KMS-11 (cell line): ENCODE results near the gene COMMD1.

Source experiments
- H2AFZ ChIP-seq: fragments of 200-600 bp; sonication (generic); 2 replicates; pipeline ENCODE4 v1.6.1; 2016; ENCODE audit warnings: antibody characterized with exemption, mixed run types, low read depth
- H3K27ac ChIP-seq: fragments of 200-600 bp; sonication (generic); 2 replicates; pipeline ENCODE4 v1.6.1; 2016; ENCODE audit warnings: mild to moderate bottlenecking, mixed run types
- H3K27me3 ChIP-seq: fragments of 200-600 bp; sonication (generic); 2 replicates; pipeline ENCODE4 v1.6.1; 2017; ENCODE audit warnings: mild to moderate bottlenecking, low read depth, mixed run types, moderate library complexity; ENCODE audit not compliant: insufficient read depth
- H3K36me3 ChIP-seq: fragments of 200-600 bp; sonication (generic); 2 replicates; pipeline ENCODE4 v1.6.1; 2017; ENCODE audit warnings: mild to moderate bottlenecking, mixed run types; ENCODE audit not compliant: insufficient read depth
- H3K4me1 ChIP-seq: fragments of 200-600 bp; sonication (generic); 2 replicates; pipeline ENCODE4 v1.6.1; 2016; ENCODE audit warnings: mild to moderate bottlenecking, low read depth, mixed run types; ENCODE audit not compliant: poor library complexity, severe bottlenecking
- H3K4me2 ChIP-seq: fragments of 200-600 bp; sonication (generic); 2 replicates; pipeline ENCODE4 v1.7.0; 2016; ENCODE audit warnings: mild to moderate bottlenecking, mixed run types
- H3K4me3 ChIP-seq: fragments of 200-600 bp; sonication (generic); IDR thresholded peaks from 2 replicates; pipeline ENCODE4 v1.6.1; 2017; ENCODE audit warnings: low read depth, low read length, mixed read lengths; ENCODE audit not compliant: insufficient read depth
- H3K79me2 ChIP-seq: fragments of 200-600 bp; sonication (generic); 2 replicates; pipeline ENCODE4 v1.6.1; 2016; ENCODE audit warnings: low read depth, mixed run types; ENCODE audit not compliant: insufficient read depth
- H3K9ac ChIP-seq: fragments of 200-600 bp; sonication (generic); 2 replicates; pipeline ENCODE4 v1.6.1; 2016; ENCODE audit warnings: mild to moderate bottlenecking, mixed run types
- H4K20me1 ChIP-seq: fragments of 200-600 bp; sonication (generic); 2 replicates; pipeline ENCODE4 v1.6.1; 2016; ENCODE audit warnings: mild to moderate bottlenecking, mixed run types; ENCODE audit not compliant: insufficient read depth
- TF ChIP-seq, protein P1 (sequence below): fragments of 200-600 bp; sonication (generic); conservative IDR thresholded peaks from 2 replicates; pipeline ENCODE4 v1.6.1; 2017; ENCODE audit warnings: low read depth, mild to moderate bottlenecking, antibody characterized with exemption, low read length, moderate library complexity, mixed read lengths

The COMMD1 gene

DNA sequence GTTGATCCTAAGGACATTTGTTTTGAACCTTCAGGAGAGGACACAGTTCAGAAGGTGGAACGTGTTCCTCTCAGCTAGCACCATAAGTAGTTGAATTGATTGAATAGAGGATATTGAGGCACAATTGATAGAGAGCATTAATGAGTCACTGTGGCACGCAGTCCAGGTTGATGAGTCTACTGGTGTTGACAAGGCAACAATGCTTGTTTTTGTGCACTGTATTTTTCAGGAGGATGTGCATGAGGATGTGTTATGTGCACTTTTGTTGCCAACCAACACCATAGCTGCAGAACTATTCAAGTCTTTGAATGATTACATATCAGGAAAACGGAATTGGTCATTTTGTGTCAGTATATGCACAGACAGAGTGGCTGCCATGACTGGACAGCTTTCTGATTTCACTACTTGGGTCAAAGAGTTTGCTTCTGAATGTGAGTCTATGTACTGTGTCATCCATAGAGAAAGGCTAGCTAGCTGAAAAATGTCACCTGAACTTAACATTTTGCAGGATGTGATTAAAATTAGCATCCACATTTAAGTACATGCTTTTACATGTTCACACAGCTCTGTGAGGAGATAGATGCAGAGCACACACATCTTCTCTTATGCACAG lies 150.4 kb downstream of the COMMD1 start:
- peak overlapping the region; percentile 79 for H3K4me2 ChIP-seq
- no peaks in the 10 kb centered on the region for H3K36me3 ChIP-seq
- no peaks in the 10 kb centered on the region for H3K27me3 ChIP-seq
- no peaks in the 10 kb centered on the region for H4K20me1 ChIP-seq
- peak overlapping the region; percentile 16; the same call in 1 of the 2 replicates for H3K27ac ChIP-seq
- no peak overlapping the region for H2AFZ ChIP-seq
- TF ChIP-seq, protein P1, sequence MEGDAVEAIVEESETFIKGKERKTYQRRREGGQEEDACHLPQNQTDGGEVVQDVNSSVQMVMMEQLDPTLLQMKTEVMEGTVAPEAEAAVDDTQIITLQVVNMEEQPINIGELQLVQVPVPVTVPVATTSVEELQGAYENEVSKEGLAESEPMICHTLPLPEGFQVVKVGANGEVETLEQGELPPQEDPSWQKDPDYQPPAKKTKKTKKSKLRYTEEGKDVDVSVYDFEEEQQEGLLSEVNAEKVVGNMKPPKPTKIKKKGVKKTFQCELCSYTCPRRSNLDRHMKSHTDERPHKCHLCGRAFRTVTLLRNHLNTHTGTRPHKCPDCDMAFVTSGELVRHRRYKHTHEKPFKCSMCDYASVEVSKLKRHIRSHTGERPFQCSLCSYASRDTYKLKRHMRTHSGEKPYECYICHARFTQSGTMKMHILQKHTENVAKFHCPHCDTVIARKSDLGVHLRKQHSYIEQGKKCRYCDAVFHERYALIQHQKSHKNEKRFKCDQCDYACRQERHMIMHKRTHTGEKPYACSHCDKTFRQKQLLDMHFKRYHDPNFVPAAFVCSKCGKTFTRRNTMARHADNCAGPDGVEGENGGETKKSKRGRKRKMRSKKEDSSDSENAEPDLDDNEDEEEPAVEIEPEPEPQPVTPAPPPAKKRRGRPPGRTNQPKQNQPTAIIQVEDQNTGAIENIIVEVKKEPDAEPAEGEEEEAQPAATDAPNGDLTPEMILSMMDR = no peak
- H3K79me2 ChIP-seq = no peaks in the 10 kb centered on the region
- no peak overlapping the region for H3K4me3 ChIP-seq
- no peak overlapping the region for H3K9ac ChIP-seq
- H3K4me1 ChIP-seq = peaks cover 77% of the 10 kb centered on the region

GRCh38 chr2:62056341-62056740 lies 150.9 kb downstream of the COMMD1 start:
- H4K20me1 ChIP-seq = no peaks in the 10 kb centered on the region
- no peaks in the 10 kb centered on the region for H3K79me2 ChIP-seq
- peak overlapping the region; percentile 79; the same call in 1 of the 2 replicates for H3K4me2 ChIP-seq
- no peak overlapping the region for H2AFZ ChIP-seq
- H3K27ac ChIP-seq = no peak overlapping the region
- H3K27me3 ChIP-seq = no peaks in the 10 kb centered on the region
- TF ChIP-seq, protein P1 = no peak
- H3K36me3 ChIP-seq = no peaks in the 10 kb centered on the region
- no peak overlapping the region for H3K4me3 ChIP-seq
- H3K4me1 ChIP-seq = peaks cover 77% of the 10 kb centered on the region
- no peak overlapping the region for H3K9ac ChIP-seq

GRCh38 chr2:62065243-62065642 lies 159.8 kb downstream of the COMMD1 start:
- Histone ChIP-seq H2AFZ (no peak overlapping the region), H3K4me2 (no peak overlapping the region), H3K9ac (no peak overlapping the region), H4K20me1 (no peaks in the 10 kb centered on the region), H3K36me3 (no peaks in the 10 kb centered on the region), H3K79me2 (no peaks in the 10 kb centered on the region), H3K27ac (no peak overlapping the region), H3K4me1 (peaks cover 26% of the 10 kb centered on the region), H3K27me3 (no peaks in the 10 kb centered on the region), H3K4me3 (no peak overlapping the region)
- TF ChIP-seq, protein P1 = no peak

DNA sequence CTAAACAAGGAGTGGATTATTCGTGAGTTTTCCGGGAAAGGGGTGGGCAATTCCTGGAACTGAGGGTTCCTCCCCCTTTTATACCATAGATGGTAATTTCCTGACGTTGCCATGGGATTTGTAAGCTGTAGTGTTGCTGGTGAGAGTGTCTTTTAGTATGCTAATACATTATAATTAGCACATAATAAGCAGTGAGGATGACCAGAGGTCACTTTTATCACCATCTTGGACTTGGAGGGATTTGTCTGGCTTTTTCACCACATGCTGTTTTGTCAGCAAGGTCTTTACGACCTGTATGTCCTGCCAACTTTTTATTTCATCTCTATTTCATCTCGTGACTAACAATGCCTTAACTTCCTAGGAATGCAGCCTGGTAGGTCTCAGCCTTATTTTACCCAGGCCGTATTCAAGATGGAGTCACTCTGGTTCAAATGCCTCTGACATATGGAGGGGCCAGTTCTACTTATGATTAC lies 165.7 kb downstream of the COMMD1 start:
- no peak overlapping the region for H3K4me2 ChIP-seq
- H3K27me3 ChIP-seq = no peaks in the 10 kb centered on the region
- H3K79me2 ChIP-seq = no peaks in the 10 kb centered on the region
- H4K20me1 ChIP-seq = no peaks in the 10 kb centered on the region
- TF ChIP-seq, protein P1 = no peak
- no peak overlapping the region for H3K27ac ChIP-seq
- H3K4me1 ChIP-seq = no peaks in the 10 kb centered on the region
- no peak overlapping the region for H3K4me3 ChIP-seq
- H2AFZ ChIP-seq = no peak overlapping the region
- no peak overlapping the region for H3K9ac ChIP-seq
- no peaks in the 10 kb centered on the region for H3K36me3 ChIP-seq
